Endothelial cell of umbilical vein (primary cell): ENCODE results near the gene CCDC18.

Source experiments
- CTCF ChIP-seq, 2 donors: IDR thresholded peaks; 1 replicate in 1 of 2; 2 replicates in 1 of 2; pipeline ENCODE4 v1.5.1; 2011; ENCODE audit warnings: low read length in 2 of 2, mild to moderate bottlenecking in 2 of 2, moderate library complexity in 2 of 2, control low read depth in 1 of 2, inconsistent platforms in 1 of 2, low read depth in 1 of 2; ENCODE audit not compliant: insufficient read depth in 1 of 2; ENCODE audit errors: extremely low read depth in 1 of 2
- EZH2 ChIP-seq: IDR thresholded peaks from 2 replicates; pipeline ENCODE4 v1.6.1; 2012; ENCODE audit warnings: borderline replicate concordance, low read depth, mild to moderate bottlenecking, moderate library complexity, low read length, inconsistent platforms; ENCODE audit not compliant: severe bottlenecking
- GATA2 ChIP-seq: IDR thresholded peaks from 2 replicates; pipeline ENCODE4 v1.7.0; 2011; ENCODE audit warnings: low read depth, mild to moderate bottlenecking, moderate library complexity, mixed read lengths, low read length; ENCODE audit not compliant: insufficient read length, insufficient read depth
- JUN ChIP-seq: IDR thresholded peaks from 2 replicates; pipeline ENCODE4 v1.6.1; 2011; ENCODE audit warnings: borderline replicate concordance, low read depth; ENCODE audit not compliant: insufficient read length, insufficient read depth
- POLR2A ChIP-seq: IDR thresholded peaks from 2 replicates; pipeline ENCODE4 v1.6.1; 2012; ENCODE audit warnings: low read depth, mild to moderate bottlenecking, control low read depth, low read length
- POLR2AphosphoS5 ChIP-seq: IDR thresholded peaks from 2 replicates; pipeline ENCODE4 v1.6.1; 2012; ENCODE audit warnings: low read depth, mild to moderate bottlenecking, control low read depth, low read length, moderate library complexity; ENCODE audit not compliant: insufficient read depth
- TF ChIP-seq, protein P1 (sequence below): IDR thresholded peaks from 2 replicates; pipeline ENCODE4 v1.6.1; 2011; ENCODE audit not compliant: insufficient read depth, insufficient read length

- TF ChIP-seq CTCF (IDR thresholded peaks at IDR 0.05; ENCODE audit: extremely low read depth in 1 of 2, insufficient read depth in 1 of 2, low read depth in 1 of 2, low read length in 2 of 2) (no peak), POLR2A (no peak), EZH2 (no peak), POLR2AphosphoS5 (no peak), JUN (no peak), GATA2 (no peak)
- TF ChIP-seq, protein P1, sequence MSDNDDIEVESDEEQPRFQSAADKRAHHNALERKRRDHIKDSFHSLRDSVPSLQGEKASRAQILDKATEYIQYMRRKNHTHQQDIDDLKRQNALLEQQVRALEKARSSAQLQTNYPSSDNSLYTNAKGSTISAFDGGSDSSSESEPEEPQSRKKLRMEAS: no peak
Observed at GRCh38 chr1:93196591-93196990, 16.1 kb downstream of the CCDC18 start.
